Breast epithelium (tissue), 3 donors: ENCODE results near the gene CFAP53.

ENCODE experiments used
- POLR2AphosphoS5 ChIP-seq, 3 donors: sonication (generic); formaldehyde crosslinking; IDR thresholded peaks; one replicate each; pipeline ENCODE4 v1.6.1; 2017; ENCODE audit warnings: antibody characterized with exemption in 3 of 3
- TF ChIP-seq, protein P1 (sequence below), 3 donors: fragments of 450-650 bp; IDR thresholded peaks; one replicate each; pipeline ENCODE4 v1.5.1; 2016 to 2017; ENCODE audit warnings: antibody characterized with exemption in 3 of 3, mild to moderate bottlenecking in 3 of 3, moderate library complexity in 3 of 3

DNA sequence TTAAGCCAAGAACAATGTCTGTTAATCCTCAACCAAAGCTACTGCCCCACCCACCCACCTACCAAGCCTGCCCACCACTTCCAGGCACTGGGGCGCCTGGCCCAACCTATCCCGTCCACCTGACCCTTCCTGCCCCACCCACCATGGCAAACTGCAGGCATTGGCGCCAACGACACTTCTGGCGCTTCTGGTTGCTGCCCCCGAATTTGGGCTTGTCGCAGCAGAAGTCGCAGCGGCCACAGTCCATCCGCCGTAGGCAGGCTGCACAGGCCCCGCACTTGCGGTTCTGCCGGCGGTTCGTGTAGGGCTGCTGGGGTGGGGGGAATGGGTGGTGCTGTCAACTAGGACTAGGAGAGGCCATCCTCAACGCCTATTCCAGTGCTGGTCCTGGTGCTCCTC, 7.7 kb upstream of the CFAP53 start:
- TF ChIP-seq, protein P1, sequence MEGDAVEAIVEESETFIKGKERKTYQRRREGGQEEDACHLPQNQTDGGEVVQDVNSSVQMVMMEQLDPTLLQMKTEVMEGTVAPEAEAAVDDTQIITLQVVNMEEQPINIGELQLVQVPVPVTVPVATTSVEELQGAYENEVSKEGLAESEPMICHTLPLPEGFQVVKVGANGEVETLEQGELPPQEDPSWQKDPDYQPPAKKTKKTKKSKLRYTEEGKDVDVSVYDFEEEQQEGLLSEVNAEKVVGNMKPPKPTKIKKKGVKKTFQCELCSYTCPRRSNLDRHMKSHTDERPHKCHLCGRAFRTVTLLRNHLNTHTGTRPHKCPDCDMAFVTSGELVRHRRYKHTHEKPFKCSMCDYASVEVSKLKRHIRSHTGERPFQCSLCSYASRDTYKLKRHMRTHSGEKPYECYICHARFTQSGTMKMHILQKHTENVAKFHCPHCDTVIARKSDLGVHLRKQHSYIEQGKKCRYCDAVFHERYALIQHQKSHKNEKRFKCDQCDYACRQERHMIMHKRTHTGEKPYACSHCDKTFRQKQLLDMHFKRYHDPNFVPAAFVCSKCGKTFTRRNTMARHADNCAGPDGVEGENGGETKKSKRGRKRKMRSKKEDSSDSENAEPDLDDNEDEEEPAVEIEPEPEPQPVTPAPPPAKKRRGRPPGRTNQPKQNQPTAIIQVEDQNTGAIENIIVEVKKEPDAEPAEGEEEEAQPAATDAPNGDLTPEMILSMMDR (IDR thresholded peaks at IDR 0.05): no peak
- no peak for TF ChIP-seq POLR2AphosphoS5 (IDR thresholded peaks at IDR 0.05)
